ENCODE data around the gene CHAT. TPM values are rescaled to one million over a fixed set of nuclear protein-coding genes. Genes with fewer than 3 reads are reported as not detected.
A peak's percentile ranks its signal among the peaks of the same experiment; 100 is the strongest.

Gene CHAT
- total RNA-seq, 3 donors from 2014 or later: not detected

- H3K4me1 ChIP-seq: peaks cover 0 to 2% of the 10 kb centered on the region in 2 donors
- TF ChIP-seq POLR2AphosphoS5 (IDR thresholded peaks at IDR 0.05): no peak
- TF ChIP-seq POLR2A (IDR thresholded peaks at IDR 0.05): no peak
- no peak for TF ChIP-seq CTCF (IDR thresholded peaks at IDR 0.05)
- H3K27me3 ChIP-seq: peaks cover 7 to 100% of the 10 kb centered on the region in 2 donors
- no peak overlapping the region for H3K27ac ChIP-seq
- peak in 1 of 2 donors; percentile 39 for DNase-seq (ENCODE audit: low spot score in 2 of 2)
- peak overlapping the region in 1 of 3 donors; percentile 41 for H3K4me3 ChIP-seq
- H3K36me3 ChIP-seq: no peaks in the 10 kb centered on the region
- intact Hi-C loops (cut with DNase I; ENCODE audit: low total_unique reads): no loop called here
- H3K9me3 ChIP-seq: no peaks in the 10 kb centered on the region
Measured at GRCh38 chr10:49611816-49612512, 1.9 kb upstream of the CHAT start.

- H3K4me1 ChIP-seq: peaks cover 0 to 2% of the 10 kb centered on the region in 2 donors
- H3K9me3 ChIP-seq: no peaks in the 10 kb centered on the region
- H3K36me3 ChIP-seq: no peaks in the 10 kb centered on the region
- H3K27ac ChIP-seq: no peak overlapping the region
- no peak overlapping the region for H3K4me3 ChIP-seq
- peak in 1 of 2 donors; percentile 17 for DNase-seq (ENCODE audit: low spot score in 2 of 2)
- intact Hi-C loops (cut with DNase I; ENCODE audit: low total_unique reads): no loop called here
- TF ChIP-seq POLR2A (IDR thresholded peaks at IDR 0.05): no peak
- no peak for TF ChIP-seq POLR2AphosphoS5 (IDR thresholded peaks at IDR 0.05)
- TF ChIP-seq CTCF (IDR thresholded peaks at IDR 0.05): no peak
- peaks cover 7 to 100% of the 10 kb centered on the region in 2 donors for H3K27me3 ChIP-seq
Measured at GRCh38 chr10:49612513-49613164, 1.2 kb upstream of the CHAT start.

GRCh38 chr10:49613165-49613881, 514 bp upstream of the CHAT start:
- H3K4me1 ChIP-seq: peaks cover 0 to 2% of the 10 kb centered on the region in 2 donors
- no peak overlapping the region for H3K27ac ChIP-seq
- no peak overlapping the region for H3K4me3 ChIP-seq
- H3K36me3 ChIP-seq: no peaks in the 10 kb centered on the region
- DNase-seq (ENCODE audit: low spot score in 2 of 2): peak in 1 of 2 donors; percentile 46
- peaks cover 7 to 100% of the 10 kb centered on the region in 2 donors for H3K27me3 ChIP-seq
- intact Hi-C loops (cut with DNase I; ENCODE audit: low total_unique reads): no loop called here
- H3K9me3 ChIP-seq: no peaks in the 10 kb centered on the region
- TF ChIP-seq POLR2AphosphoS5 (IDR thresholded peaks at IDR 0.05): no peak
- TF ChIP-seq POLR2A (IDR thresholded peaks at IDR 0.05): no peak
- no peak for TF ChIP-seq CTCF (IDR thresholded peaks at IDR 0.05)

GRCh38 chr10:49614242-49615198, 683 bp downstream of the CHAT start:
- H3K36me3 ChIP-seq: no peaks in the 10 kb centered on the region
- H3K27ac ChIP-seq: no peak overlapping the region
- peaks cover 2 to 100% of the 10 kb centered on the region in 2 donors for H3K27me3 ChIP-seq
- intact Hi-C loops (cut with DNase I; ENCODE audit: low total_unique reads): no loop called here
- no peaks in the 10 kb centered on the region for H3K9me3 ChIP-seq
- H3K4me1 ChIP-seq: peaks cover 0 to 2% of the 10 kb centered on the region in 2 donors
- TF ChIP-seq POLR2A (IDR thresholded peaks at IDR 0.05): no peak
- no peak for TF ChIP-seq CTCF (IDR thresholded peaks at IDR 0.05)
- no peak for TF ChIP-seq POLR2AphosphoS5 (IDR thresholded peaks at IDR 0.05)
- peak in 1 of 2 donors; percentile 48 for DNase-seq (ENCODE audit: low spot score in 2 of 2)
- H3K4me3 ChIP-seq: no peak overlapping the region
